ENCODE data around the gene GPR132.
"Not testable (repeated sequence)": the region's sequence is repeated elsewhere in the genome, so short reads cannot be mapped to it uniquely, and the experiment has no call there.

- TF ChIP-seq AKNA (CRISPR knock-in tag; IDR thresholded peaks at IDR 0.05; ENCODE audit: borderline replicate concordance); TCF7 (IDR thresholded peaks at IDR 0.05; ENCODE audit: low read depth); TARDBP (CRISPR knock-in tag; IDR thresholded peaks at IDR 0.05); YY1 (IDR thresholded peaks at IDR 0.05; ENCODE audit: insufficient read depth, insufficient replicate concordance, low read depth, low read length); MAZ (IDR thresholded peaks at IDR 0.05; ENCODE audit: borderline replicate concordance, low read depth, low read length); MAZ (CRISPR knock-in tag; IDR thresholded peaks at IDR 0.05; ENCODE audit: low read depth); PAWR (CRISPR knock-in tag; IDR thresholded peaks at IDR 0.05; ENCODE audit: borderline replicate concordance); ZNF264 (CRISPR knock-in tag; IDR thresholded peaks at IDR 0.05); KAT7 (CRISPR knock-in tag; IDR thresholded peaks at IDR 0.05; ENCODE audit: borderline replicate concordance); SMARCC2 (IDR thresholded peaks at IDR 0.05); SP2 (CRISPR knock-in tag; IDR thresholded peaks at IDR 0.05); AGO1 (IDR thresholded peaks at IDR 0.05; ENCODE audit: low read depth, low read length, poor library complexity, severe bottlenecking); BRF2 (CRISPR knock-in tag; IDR thresholded peaks at IDR 0.05): not testable (repeated sequence)
Observed at GRCh38 chr14:105063506-105063905, 1.7 kb downstream of the GPR132 start.

Measured in HepG2 (cell line).